HepG2 (cell line): ENCODE measurements around the gene DHRS1. TPM values are rescaled to one million over a fixed set of nuclear protein-coding genes. Genes with fewer than 3 reads are reported as not detected.

ENCODE experiments used
- BRCA1 ChIP-seq: sonication (generic); formaldehyde crosslinking; IDR thresholded peaks from 2 replicates; pipeline ENCODE4 v1.4.0; 2020; ENCODE audit warnings: missing genetic modification reagents
- HNF4G ChIP-seq, 2 experiments: sonication (generic) in 1 of 2; formaldehyde crosslinking in 1 of 2; IDR thresholded peaks; 2 replicates each; pipeline versions ENCODE4 v1.4.0 to v1.6.1; 2011 to 2020; ENCODE audit warnings: borderline replicate concordance in 2 of 2, low read depth in 2 of 2, mild to moderate bottlenecking in 2 of 2, low read length in 1 of 2, missing genetic modification reagents in 1 of 2, moderate library complexity in 1 of 2
- MED1 ChIP-seq: sonication (generic); formaldehyde crosslinking; IDR thresholded peaks from 2 replicates; pipeline ENCODE4 v1.4.0; 2020; ENCODE audit warnings: missing genetic modification reagents
- MTA1 ChIP-seq: sonication (generic); formaldehyde crosslinking; IDR thresholded peaks from 2 replicates; pipeline ENCODE4 v1.4.0; 2020; ENCODE audit warnings: missing genetic modification reagents, mild to moderate bottlenecking, borderline replicate concordance
- NR3C1 ChIP-seq: sonication (generic); formaldehyde crosslinking; IDR thresholded peaks from 2 replicates; pipeline ENCODE4 v1.4.0; 2020; ENCODE audit warnings: missing genetic modification reagents
- POLR2A ChIP-seq, 2 experiments: IDR thresholded peaks; 2 replicates each; pipeline ENCODE4 v1.6.1; 2011; ENCODE audit warnings: low read depth in 2 of 2, low read length in 2 of 2, mild to moderate bottlenecking in 1 of 2, moderate library complexity in 1 of 2; ENCODE audit not compliant: insufficient read depth in 1 of 2
- PTBP1 ChIP-seq: fragments of 200-400 bp; formaldehyde crosslinking; IDR thresholded peaks from 2 replicates; pipeline ENCODE4 v1.6.1; 2018; ENCODE audit warnings: low read length, low read depth; ENCODE audit not compliant: poor library complexity, severe bottlenecking
- RBAK ChIP-seq: sonication (generic); formaldehyde crosslinking; IDR thresholded peaks from 2 replicates; pipeline ENCODE4 v1.5.1; 2020; ENCODE audit warnings: mild to moderate bottlenecking, missing genetic modification reagents
- SKI ChIP-seq: fragments of 450-650 bp; IDR thresholded peaks from one replicate; pipeline ENCODE4 v1.6.1; 2018; ENCODE audit warnings: mild to moderate bottlenecking; ENCODE audit not compliant: partially characterized antibody
- TAF1 ChIP-seq: sonication (generic); formaldehyde crosslinking; IDR thresholded peaks from 2 replicates; pipeline ENCODE4 v1.4.0; 2020; ENCODE audit warnings: missing genetic modification reagents
- ZNF234 ChIP-seq: sonication (generic); formaldehyde crosslinking; conservative IDR thresholded peaks from 2 replicates; pipeline ENCODE4 v1.5.1; 2020; ENCODE audit warnings: mild to moderate bottlenecking, missing genetic modification reagents
- ZNF256 ChIP-seq: sonication (generic); formaldehyde crosslinking; conservative IDR thresholded peaks from 2 replicates; pipeline ENCODE4 v1.4.0; 2020; ENCODE audit warnings: missing genetic modification reagents
- ZNF282 ChIP-seq: fragments of 450-650 bp; IDR thresholded peaks from 2 replicates; pipeline ENCODE4 v1.6.1; 2018; ENCODE audit not compliant: partially characterized antibody
- ZNF296 ChIP-seq: sonication (generic); formaldehyde crosslinking; conservative IDR thresholded peaks from 2 replicates; pipeline ENCODE4 v1.5.0; 2020; ENCODE audit warnings: mild to moderate bottlenecking, missing genetic modification reagents
- ZNF782 ChIP-seq: sonication (generic); formaldehyde crosslinking; IDR thresholded peaks from 2 replicates; pipeline ENCODE4 v1.4.0; 2020; ENCODE audit warnings: missing genetic modification reagents, mild to moderate bottlenecking, borderline replicate concordance
- ZSCAN25 ChIP-seq: sonication (generic); formaldehyde crosslinking; IDR thresholded peaks from 2 replicates; pipeline ENCODE4 v1.8.0; 2022; ENCODE audit warnings: mild to moderate bottlenecking, missing genetic modification reagents
- polyA plus RNA-seq, 8 experiments: library from polyadenylated mRNA; depleted of rRNA in 3 of 8; stranded (reverse) in 7 of 8; unstranded in 1 of 8; fragments of >200 nt; fragmentation: Illumina TruSeq in 4 of 8; extraction: Trizol in 4 of 8; gene quantifications; 2 replicates each; pipeline versions ENCODE4 v1.2.1 to v1.2.3, GENCODE V29; 2011 to 2016; ENCODE audit warnings: low read depth in 4 of 8, missing spikeins in 1 of 8, mixed read lengths in 1 of 8; ENCODE audit not compliant: insufficient read depth in 1 of 8
- total RNA-seq, 5 experiments: library from RNA; depleted of rRNA; stranded (reverse); fragments of >200 nt; fragmentation: Illumina TruSeq; extraction: Trizol; gene quantifications; 2 replicates each; pipeline ENCODE4 v1.2.3, GENCODE V29; 2016; ENCODE audit warnings: low read depth in 1 of 5
- TF ChIP-seq, protein P1 (sequence below): sonication (generic); formaldehyde crosslinking; IDR thresholded peaks from 2 replicates; pipeline ENCODE4 v1.4.0; 2020; ENCODE audit warnings: missing genetic modification reagents
- TF ChIP-seq, protein P2 (sequence below): sonication (generic); formaldehyde crosslinking; IDR thresholded peaks from 2 replicates; pipeline ENCODE4 v1.5.1; 2020; ENCODE audit warnings: mild to moderate bottlenecking, missing genetic modification reagents
- TF ChIP-seq, protein P3 (sequence below): IDR thresholded peaks from 2 replicates; pipeline ENCODE4 v1.6.1; 2018; ENCODE audit warnings: missing genetic modification reagents
- TF ChIP-seq, protein P4 (sequence below): sonication (generic); formaldehyde crosslinking; IDR thresholded peaks from 2 replicates; pipeline ENCODE4 v1.8.0; 2022; ENCODE audit warnings: missing genetic modification reagents, low read depth, mild to moderate bottlenecking, borderline replicate concordance

The DHRS1 gene
- total and polyA plus RNA-seq, 2 of the 13 experiments (the other 11 are each of a cell fraction or from before 2014, with no cell fraction given) = 49.8 to 60.8 TPM

DNA sequence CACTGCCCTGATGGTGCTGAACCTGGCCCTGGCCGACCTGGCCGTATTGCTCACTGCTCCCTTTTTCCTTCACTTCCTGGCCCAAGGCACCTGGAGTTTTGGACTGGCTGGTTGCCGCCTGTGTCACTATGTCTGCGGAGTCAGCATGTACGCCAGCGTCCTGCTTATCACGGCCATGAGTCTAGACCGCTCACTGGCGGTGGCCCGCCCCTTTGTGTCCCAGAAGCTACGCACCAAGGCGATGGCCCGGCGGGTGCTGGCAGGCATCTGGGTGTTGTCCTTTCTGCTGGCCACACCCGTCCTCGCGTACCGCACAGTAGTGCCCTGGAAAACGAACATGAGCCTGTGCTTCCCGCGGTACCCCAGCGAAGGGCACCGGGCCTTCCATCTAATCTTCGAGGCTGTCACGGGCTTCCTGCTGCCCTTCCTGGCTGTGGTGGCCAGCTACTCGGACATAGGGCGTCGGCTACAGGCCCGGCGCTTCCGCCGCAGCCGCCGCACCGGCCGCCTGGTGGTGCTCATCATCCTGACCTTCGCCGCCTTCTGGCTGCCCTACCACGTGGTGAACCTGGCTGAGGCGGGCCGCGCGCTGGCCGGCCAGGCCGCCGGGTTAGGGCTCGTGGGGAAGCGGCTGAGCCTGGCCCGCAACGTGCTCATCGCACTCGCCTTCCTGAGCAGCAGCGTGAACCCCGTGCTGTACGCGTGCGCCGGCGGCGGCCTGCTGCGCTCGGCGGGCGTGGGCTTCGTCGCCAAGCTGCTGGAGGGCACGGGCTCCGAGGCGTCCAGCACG is 16.4 kb upstream of the DHRS1 start (continued):
- TF ChIP-seq, protein P1, sequence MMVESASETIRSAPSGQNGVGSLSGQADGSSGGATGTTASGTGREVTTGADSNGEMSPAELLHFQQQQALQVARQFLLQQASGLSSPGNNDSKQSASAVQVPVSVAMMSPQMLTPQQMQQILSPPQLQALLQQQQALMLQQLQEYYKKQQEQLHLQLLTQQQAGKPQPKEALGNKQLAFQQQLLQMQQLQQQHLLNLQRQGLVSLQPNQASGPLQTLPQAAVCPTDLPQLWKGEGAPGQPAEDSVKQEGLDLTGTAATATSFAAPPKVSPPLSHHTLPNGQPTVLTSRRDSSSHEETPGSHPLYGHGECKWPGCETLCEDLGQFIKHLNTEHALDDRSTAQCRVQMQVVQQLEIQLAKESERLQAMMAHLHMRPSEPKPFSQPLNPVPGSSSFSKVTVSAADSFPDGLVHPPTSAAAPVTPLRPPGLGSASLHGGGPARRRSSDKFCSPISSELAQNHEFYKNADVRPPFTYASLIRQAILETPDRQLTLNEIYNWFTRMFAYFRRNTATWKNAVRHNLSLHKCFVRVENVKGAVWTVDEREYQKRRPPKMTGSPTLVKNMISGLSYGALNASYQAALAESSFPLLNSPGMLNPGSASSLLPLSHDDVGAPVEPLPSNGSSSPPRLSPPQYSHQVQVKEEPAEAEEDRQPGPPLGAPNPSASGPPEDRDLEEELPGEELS (CRISPR knock-in tag) = peak; percentile 78
- peak; percentile 93; the same call in 1 of the 2 replicates for TF ChIP-seq MTA1
- peak; percentile 97 for TF ChIP-seq ZNF782 (CRISPR knock-in tag)
- TF ChIP-seq ZSCAN25 = peak; percentile 86; the same call in 1 of the 2 replicates
- no peak for TF ChIP-seq ZNF282
- TF ChIP-seq BRCA1 = peak; percentile 99
- TF ChIP-seq ZNF256 (CRISPR knock-in tag) = peak; percentile 95
- TF ChIP-seq PTBP1 = peak; percentile 78
- no peak for TF ChIP-seq RBAK (CRISPR knock-in tag)
- TF ChIP-seq, protein P2, sequence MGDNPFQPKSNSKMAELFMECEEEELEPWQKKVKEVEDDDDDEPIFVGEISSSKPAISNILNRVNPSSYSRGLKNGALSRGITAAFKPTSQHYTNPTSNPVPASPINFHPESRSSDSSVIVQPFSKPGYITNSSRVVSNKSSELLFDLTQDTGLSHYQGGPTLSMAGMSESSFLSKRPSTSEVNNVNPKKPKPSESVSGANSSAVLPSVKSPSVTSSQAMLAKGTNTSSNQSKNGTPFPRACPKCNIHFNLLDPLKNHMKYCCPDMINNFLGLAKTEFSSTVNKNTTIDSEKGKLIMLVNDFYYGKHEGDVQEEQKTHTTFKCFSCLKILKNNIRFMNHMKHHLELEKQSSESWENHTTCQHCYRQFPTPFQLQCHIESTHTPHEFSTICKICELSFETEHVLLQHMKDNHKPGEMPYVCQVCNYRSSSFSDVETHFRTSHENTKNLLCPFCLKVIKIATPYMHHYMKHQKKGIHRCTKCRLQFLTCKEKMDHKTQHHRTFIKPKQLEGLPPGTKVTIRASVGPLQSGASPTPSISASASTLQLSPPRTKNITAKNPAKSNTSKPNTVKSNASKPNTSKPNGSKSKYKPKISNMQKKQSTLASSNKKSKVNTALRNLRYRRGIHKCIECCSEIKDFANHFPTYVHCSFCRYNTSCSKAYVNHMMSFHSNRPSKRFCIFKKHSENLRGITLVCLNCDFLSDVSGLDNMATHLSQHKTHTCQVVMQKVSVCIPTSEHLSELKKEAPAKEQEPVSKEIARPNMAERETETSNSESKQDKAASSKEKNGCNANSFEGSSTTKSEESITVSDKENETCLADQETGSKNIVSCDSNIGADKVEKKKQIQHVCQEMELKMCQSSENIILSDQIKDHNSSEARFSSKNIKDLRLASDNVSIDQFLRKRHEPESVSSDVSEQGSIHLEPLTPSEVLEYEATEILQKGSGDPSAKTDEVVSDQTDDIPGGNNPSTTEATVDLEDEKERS (CRISPR knock-in tag) = peak; percentile 94
- TF ChIP-seq, protein P3, sequence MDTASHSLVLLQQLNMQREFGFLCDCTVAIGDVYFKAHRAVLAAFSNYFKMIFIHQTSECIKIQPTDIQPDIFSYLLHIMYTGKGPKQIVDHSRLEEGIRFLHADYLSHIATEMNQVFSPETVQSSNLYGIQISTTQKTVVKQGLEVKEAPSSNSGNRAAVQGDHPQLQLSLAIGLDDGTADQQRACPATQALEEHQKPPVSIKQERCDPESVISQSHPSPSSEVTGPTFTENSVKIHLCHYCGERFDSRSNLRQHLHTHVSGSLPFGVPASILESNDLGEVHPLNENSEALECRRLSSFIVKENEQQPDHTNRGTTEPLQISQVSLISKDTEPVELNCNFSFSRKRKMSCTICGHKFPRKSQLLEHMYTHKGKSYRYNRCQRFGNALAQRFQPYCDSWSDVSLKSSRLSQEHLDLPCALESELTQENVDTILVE (CRISPR knock-in tag) = peak; percentile 51
- TF ChIP-seq, protein P4, sequence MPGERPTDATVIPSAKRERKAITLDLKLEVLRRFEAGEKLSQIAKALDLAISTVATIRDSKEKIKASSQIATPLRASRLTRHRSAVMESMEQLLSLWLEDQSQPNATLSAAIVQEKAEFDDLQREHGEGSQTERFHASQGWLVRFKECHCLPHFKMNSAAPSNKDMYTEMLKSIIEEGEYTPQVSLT (CRISPR knock-in tag) = peak; percentile 86; the same call in 1 of the 2 replicates
- TF ChIP-seq MED1 = peak; percentile 90
- peak; percentile 83 for TF ChIP-seq ZNF234 (CRISPR knock-in tag)
- peak; percentile 93 for TF ChIP-seq ZNF296 (CRISPR knock-in tag)
- peak; percentile 64 for TF ChIP-seq TAF1 (CRISPR knock-in tag)
- no peak for TF ChIP-seq NR3C1 (CRISPR knock-in tag)
- no peak; a peak in 2 of 4 replicates for TF ChIP-seq POLR2A (IDR thresholded peaks at IDR 0.05; ENCODE audit: insufficient read depth in 1 of 2, low read depth in 2 of 2, low read length in 2 of 2)
- peak; percentile 52 for TF ChIP-seq SKI
- TF ChIP-seq HNF4G (IDR thresholded peaks at IDR 0.05; ENCODE audit: borderline replicate concordance, low read depth, low read length) = peak; percentile 10; the same call in 1 of the 2 replicates
- peak; percentile 78; the same call in 1 of the 2 replicates for TF ChIP-seq HNF4G (CRISPR knock-in tag; IDR thresholded peaks at IDR 0.05; ENCODE audit: borderline replicate concordance, low read depth)
